GM18873 (cell line): ENCODE measurements around the gene LMO2.

Source experiments
- ATAC-seq: cut with Tn5 transposase; IDR thresholded peaks from one replicate; pipeline ENCODE4 v1.9.1; 2021; ENCODE audit warnings: mild to moderate bottlenecking, moderate library complexity, moderate number of reproducible peaks; ENCODE audit not compliant: unreplicated experiment, low FRiP score

The LMO2 gene

DNA sequence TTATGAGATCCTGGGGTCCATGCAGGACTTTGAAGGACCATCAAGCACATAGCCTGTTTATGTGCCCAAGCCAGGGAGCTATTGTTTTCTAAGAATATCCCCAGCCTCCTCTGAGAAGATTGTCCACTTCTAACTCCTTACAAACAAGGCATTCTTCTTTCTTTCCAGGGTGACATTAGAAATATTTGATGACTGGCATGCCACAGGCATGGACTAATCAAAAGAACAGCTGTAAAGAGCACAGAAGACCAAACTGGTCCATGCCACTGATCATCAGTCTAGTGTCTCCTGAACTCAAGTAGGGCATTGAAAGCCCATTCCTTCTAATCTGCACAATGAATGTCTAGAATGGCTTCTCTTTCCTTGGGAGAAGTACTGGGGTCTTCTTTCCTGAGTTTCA is 24.9 kb upstream of the LMO2 start:
- ATAC-seq = no peak

DNA sequence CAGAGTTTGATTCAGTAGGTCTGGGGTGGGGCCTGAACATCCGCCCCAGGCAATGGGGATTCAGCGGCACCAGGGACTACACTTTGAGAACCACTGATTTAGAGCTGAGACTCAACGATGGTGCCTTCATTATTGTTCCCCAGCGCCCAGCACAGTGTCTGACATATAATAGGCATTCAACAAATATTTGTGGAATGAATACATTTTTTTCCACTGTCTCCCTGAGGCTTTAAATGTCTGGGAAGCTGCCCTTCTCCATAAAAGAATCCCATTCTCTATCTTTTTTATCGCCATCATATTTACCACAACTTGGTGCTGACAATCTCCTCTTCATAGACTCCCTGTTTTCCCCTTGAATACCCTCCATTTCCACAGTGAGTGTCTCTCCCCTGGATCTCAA is 23.6 kb upstream of the LMO2 start:
- no peak for ATAC-seq

- no peak for ATAC-seq
Measured at GRCh38 chr11:33913991-33914390, 22.1 kb upstream of the LMO2 start.

DNA sequence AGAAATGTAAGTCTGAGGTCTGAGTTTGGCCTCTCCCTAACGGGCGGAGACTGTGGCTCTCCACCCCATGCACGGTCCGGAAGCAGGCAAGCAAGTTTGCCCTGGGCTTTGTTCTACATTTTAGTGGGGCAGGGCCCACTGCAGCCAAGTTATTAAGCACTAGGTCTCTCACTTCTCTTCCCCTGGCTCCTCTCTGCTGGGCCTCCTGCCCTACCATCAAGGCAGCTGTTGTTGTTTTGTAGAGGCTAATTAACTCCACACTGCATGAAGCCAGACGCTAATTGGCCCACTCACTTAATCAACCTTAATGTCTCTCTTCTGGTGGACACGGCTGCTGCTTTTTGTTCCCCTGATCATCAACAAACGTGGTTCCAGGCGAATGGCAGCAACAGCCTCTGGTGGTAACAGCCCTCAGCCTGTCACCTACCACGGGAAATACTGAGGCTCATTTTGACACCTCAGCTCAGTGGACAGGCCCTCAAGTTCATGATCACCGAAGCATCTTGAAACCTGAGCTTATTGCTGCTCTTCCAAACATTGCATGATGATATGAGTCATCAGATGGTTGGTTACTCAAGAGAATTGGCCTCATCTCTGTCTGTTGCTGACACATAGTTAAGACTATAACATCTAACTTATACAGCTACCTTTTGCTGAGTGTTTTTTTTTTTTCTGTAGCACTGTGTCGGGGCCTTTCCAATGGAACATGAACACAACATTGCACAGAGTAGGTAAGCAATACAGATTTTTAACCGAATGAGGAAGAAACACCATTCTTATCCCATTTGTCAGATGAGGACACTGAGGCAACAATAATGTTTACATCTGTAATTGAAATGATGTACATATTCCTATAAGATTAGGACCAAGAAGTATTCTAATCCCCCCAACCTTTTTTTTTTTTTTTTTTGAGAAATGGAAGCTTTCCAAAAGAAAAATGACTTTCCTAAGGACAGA is 20.8 kb upstream of the LMO2 start:
- peak; percentile 74 for ATAC-seq

DNA sequence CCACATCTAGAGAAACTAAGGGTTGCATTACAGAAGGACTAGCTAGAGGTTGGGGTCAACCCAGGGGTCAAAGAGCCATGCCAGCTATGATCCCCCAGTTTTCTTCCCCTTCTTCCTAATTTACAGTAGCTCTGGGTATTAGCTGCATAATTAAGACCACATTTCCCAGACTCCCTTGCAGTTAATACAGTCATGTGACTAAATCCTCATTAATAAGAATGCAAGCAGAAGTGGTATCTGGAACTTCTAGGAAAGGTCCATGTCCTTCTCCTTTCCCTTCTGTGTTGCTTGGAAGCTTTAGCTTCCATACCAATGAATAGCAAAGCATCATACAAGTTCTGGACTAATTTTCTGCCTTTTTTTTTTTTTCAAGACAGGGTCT is 19.1 kb upstream of the LMO2 start:
- ATAC-seq = no peak

GRCh38 chr11:33910296-33910957 is 18.6 kb upstream of the LMO2 start:
- ATAC-seq = no peak

DNA sequence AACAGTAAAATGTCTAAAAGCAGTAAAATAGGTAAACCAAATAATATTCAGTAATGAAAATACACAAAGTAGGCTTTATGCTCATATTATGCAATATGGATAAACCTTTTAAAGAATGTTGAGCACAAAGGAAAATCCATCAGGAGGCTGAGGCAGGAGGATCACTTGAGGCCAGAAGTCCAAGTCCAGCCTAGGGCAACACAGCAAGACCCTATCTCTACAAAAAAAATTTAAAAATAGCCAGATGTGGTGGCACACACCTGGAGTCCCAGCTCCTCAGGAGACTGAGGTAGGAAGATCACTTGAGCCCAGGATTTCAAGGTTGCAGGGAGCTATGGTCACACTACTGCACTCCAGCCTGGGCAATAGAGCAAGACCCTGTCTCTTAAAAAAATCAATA is 17.7 kb upstream of the LMO2 start:
- ATAC-seq = no peak

GRCh38 chr11:33909150-33909549 is 17.3 kb upstream of the LMO2 start:
- ATAC-seq = no peak

DNA sequence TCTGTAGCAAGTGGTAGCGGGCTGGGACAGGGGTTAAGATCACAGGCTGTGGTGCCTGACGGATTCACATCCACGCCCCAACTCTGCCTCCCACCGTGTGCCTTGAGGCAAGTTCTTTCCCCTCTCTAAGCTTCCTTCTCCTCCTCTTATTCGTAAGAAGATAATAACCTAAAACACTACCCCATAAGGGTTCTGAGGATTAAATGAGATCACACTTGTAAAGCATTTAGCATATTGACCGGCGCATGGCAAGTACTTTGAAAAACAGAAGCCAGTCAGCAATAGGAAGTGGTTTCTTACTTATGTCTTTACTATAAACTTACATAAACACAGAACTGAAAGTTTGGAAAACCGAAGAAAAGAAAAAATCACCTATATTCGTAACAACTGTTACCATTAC is 15.5 kb upstream of the LMO2 start:
- no peak for ATAC-seq

DNA sequence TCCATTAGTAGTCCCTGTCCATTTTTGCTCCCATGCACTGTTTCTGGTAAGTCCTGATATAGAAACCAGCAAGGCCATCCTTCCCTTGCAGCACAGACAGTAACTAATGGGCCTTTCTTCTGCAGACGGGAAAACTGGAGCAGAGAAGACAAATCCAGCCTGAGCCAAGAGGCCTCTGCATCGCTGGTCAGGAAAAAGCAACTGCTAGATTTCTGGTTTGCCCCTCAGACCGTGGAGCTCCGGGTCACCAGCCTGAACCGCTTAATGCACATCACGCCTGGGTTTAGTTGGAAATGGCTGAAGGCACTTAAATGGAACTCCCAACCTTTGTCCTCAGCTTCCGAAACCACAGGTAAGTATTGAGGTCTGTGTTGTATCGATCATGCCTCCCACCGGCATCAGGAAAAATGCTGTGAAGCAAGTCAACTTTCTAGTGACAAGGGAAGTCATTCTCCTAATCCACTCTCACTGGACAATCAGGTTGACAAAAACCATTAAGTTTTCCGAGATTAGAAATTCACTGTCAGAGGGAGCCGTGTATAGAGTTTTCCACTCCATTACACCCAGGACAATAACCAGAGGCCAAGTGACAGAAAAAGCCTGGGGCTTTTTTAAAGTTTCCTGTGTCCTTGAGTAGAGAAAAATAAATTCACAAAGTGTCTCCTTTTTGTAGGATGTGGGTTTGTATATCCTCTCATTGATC is 14.8 kb upstream of the LMO2 start:
- ATAC-seq = no peak

GRCh38 chr11:33904102-33904501 is 12.2 kb upstream of the LMO2 start:
- ATAC-seq = no peak

- ATAC-seq = no peak
Measured at GRCh38 chr11:33900159-33900840, 8.4 kb upstream of the LMO2 start.

- ATAC-seq = no peak
Measured at GRCh38 chr11:33899400-33900037, 7.6 kb upstream of the LMO2 start.

GRCh38 chr11:33898957-33899356 is 7.1 kb upstream of the LMO2 start:
- no peak for ATAC-seq

- ATAC-seq = no peak
Measured at GRCh38 chr11:33897761-33898375, 6.0 kb upstream of the LMO2 start.

GRCh38 chr11:33896911-33897310 is 5.0 kb upstream of the LMO2 start:
- ATAC-seq = no peak

DNA sequence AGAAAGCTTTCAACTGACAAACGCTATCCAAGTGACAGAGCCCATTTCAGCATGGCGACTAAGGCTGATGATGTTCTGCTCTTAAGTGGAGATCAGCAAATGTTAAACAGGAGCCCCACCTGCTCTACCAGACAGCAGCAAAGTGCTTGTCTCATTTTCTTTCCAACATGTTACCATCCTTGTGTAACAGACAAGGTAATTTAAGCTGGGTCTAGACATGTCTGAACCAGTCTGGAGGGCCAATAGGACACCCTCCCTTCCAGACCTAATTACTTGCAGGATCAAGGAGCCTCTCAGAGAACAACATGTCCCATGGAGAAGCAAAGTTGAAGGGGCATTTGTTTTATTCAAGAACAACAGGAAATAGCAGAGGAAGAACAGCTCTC is 3.9 kb upstream of the LMO2 start:
- ATAC-seq = no peak

GRCh38 chr11:33894398-33894746 is 2.5 kb upstream of the LMO2 start:
- no peak for ATAC-seq

DNA sequence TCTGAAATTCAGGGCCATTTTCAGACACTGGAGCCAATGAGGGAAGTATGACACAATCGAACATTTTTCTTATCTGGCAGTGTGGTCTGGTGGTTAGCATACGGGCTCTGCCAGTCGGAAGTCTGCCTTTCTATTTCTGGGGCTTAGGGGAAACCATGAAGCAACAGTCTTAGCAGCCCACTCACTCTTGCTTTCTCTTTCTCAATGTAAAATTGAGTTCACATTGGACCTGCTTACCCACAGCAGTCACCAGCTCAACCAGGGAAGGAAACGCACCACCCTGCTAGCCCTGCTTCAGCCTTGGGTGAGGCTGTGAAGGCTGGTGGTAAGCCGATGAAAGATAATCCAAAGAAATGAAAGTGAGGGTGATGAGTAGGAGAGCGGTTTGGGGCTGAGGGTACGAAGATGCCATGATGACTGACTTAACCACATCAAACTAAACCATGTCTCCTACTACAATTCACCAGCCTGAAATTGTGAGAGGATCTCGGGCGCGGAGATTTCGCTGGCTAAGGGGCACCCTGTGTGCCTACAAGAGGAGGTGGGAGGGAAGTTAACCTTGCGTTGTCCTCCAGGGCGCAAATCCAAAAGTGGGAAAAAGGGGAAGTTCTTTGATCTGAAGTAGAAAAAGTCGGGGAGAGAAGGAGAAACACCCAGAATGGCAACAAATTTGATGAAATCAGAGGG is 2.0 kb upstream of the LMO2 start:
- ATAC-seq = peak; percentile 74
